ENCODE measurements around the gene ATRX.
"Not testable (repeated sequence)": the region's sequence is repeated elsewhere in the genome, so short reads cannot be mapped to it uniquely, and the experiment has no call there.

The ATRX gene

GRCh38 chrX:77740376-77740905 is 45.6 kb downstream of the ATRX start:
- DNase-seq (ENCODE audit: low spot score) = no peak

GRCh38 chrX:77733342-77733741 is 52.7 kb downstream of the ATRX start:
- no peak for DNase-seq (ENCODE audit: low spot score)

GRCh38 chrX:77731821-77732419 is 54.1 kb downstream of the ATRX start:
- peak; percentile 8 for DNase-seq (ENCODE audit: low spot score)

GRCh38 chrX:77726095-77726494 is 59.9 kb downstream of the ATRX start:
- DNase-seq (ENCODE audit: low spot score) = not testable (repeated sequence)

GRCh38 chrX:77723681-77724080 is 62.3 kb downstream of the ATRX start:
- no peak for DNase-seq (ENCODE audit: low spot score)

GRCh38 chrX:77719388-77719787 is 66.6 kb downstream of the ATRX start:
- no peak for DNase-seq (ENCODE audit: low spot score)

GRCh38 chrX:77704881-77705280 is 81.1 kb downstream of the ATRX start:
- no peak for DNase-seq (ENCODE audit: low spot score)

GRCh38 chrX:77698242-77698641 is 87.8 kb downstream of the ATRX start:
- no peak for DNase-seq (ENCODE audit: low spot score)

GRCh38 chrX:77694491-77694890 is 91.5 kb downstream of the ATRX start:
- DNase-seq (ENCODE audit: low spot score) = no peak

- DNase-seq (ENCODE audit: low spot score) = no peak
Observed at GRCh38 chrX:77693594-77693993, 92.4 kb downstream of the ATRX start.

- no peak for DNase-seq (ENCODE audit: low spot score)
Observed at GRCh38 chrX:77691916-77692315, 94.1 kb downstream of the ATRX start.

- DNase-seq (ENCODE audit: low spot score) = no peak
Observed at GRCh38 chrX:77689376-77689775, 96.6 kb downstream of the ATRX start.

GRCh38 chrX:77685683-77686082 is 100.3 kb downstream of the ATRX start:
- not testable (repeated sequence) for DNase-seq (ENCODE audit: low spot score)

GRCh38 chrX:77679144-77679543 is 106.9 kb downstream of the ATRX start:
- DNase-seq (ENCODE audit: low spot score) = no peak

- DNase-seq (ENCODE audit: low spot score) = no peak
Observed at GRCh38 chrX:77675986-77676385, 110.0 kb downstream of the ATRX start.

- DNase-seq (ENCODE audit: low spot score) = no peak
Observed at GRCh38 chrX:77668391-77669237, 117.4 kb downstream of the ATRX start.

GRCh38 chrX:77658886-77659285 is 127.1 kb downstream of the ATRX start:
- no peak for DNase-seq (ENCODE audit: low spot score)

GRCh38 chrX:77652095-77652494 is 133.9 kb downstream of the ATRX start:
- no peak for DNase-seq (ENCODE audit: low spot score)

GRCh38 chrX:77640702-77641101 is 145.3 kb downstream of the ATRX start:
- no peak for DNase-seq (ENCODE audit: low spot score)

- DNase-seq (ENCODE audit: low spot score) = no peak
Observed at GRCh38 chrX:77639820-77640219, 146.2 kb downstream of the ATRX start.

- no peak for DNase-seq (ENCODE audit: low spot score)
Observed at GRCh38 chrX:77638397-77638796, 147.6 kb downstream of the ATRX start.

GRCh38 chrX:77635373-77635772 is 150.6 kb downstream of the ATRX start:
- no peak for DNase-seq (ENCODE audit: low spot score)

GRCh38 chrX:77628294-77629025 is 157.6 kb downstream of the ATRX start:
- peak; percentile 3 for DNase-seq (ENCODE audit: low spot score)

All from hematopoietic multipotent progenitor cell treated with erythropoietin and hydrocortisone succinate and interleukin-3 and kit ligand, for 17 days (in vitro differentiated cells).